WTC11 (cell line): Measurements from ENCODE around the gene ZSCAN25. TPM values are rescaled to one million over a fixed set of nuclear protein-coding genes. Genes with fewer than 3 reads are reported as not detected.

Experiments
- ATAC-seq: fragments of 200-7000 bp; cut with Tn5 transposase; 2 replicates; pipeline ENCODE4 v1.10.0; 2021; ENCODE audit warnings: mild to moderate bottlenecking, moderate library complexity
- CTCF ChIA-PET: fragments of 300-600 bp; sonication (Branson Sonifier 250); formaldehyde crosslinking; loops from one replicate; lab custom pipeline; 2021; ENCODE audit warnings: antibody characterized with exemption; lab: Charles Lee
- POLR2A ChIA-PET: fragments of 350-600 bp; sonication (Branson Sonifier 250); formaldehyde crosslinking; loops from one replicate; lab custom pipeline; 2021; ENCODE audit warnings: antibody characterized with exemption; lab: Charles Lee
- DNase-seq: peaks from one replicate; pipeline ENCODE4 v3.0.0; 2021; ENCODE audit warnings: low spot score
- H3K27ac Mint-ChIP-seq: 2 replicates; pipeline ENCODE4 v1.8.0; 2021; ENCODE audit warnings: mixed read lengths
- H3K27me3 Mint-ChIP-seq: 2 replicates; pipeline ENCODE4 v1.8.0; 2021; ENCODE audit warnings: low read depth, mild to moderate bottlenecking, moderate library complexity, mixed read lengths
- H3K36me3 Mint-ChIP-seq: 2 replicates; pipeline ENCODE4 v1.8.0; 2021; ENCODE audit warnings: mixed read lengths
- H3K4me1 Mint-ChIP-seq: 2 replicates; pipeline ENCODE4 v1.8.0; 2022; ENCODE audit warnings: mixed read lengths
- H3K4me3 Mint-ChIP-seq: 2 replicates; pipeline ENCODE4 v1.8.0; 2021; ENCODE audit warnings: mild to moderate bottlenecking, moderate library complexity, mixed read lengths
- H3K9me3 Mint-ChIP-seq: 2 replicates; pipeline ENCODE4 v1.8.0; 2021; ENCODE audit warnings: mixed read lengths
- AR ChIP-seq: fragments of 250-450 bp; sonication (Bioruptor Pico); IDR thresholded peaks from 2 replicates; pipeline ENCODE4 v1.9.0; 2021; ENCODE audit warnings: mild to moderate bottlenecking
- ETV6 ChIP-seq: sonication (generic); formaldehyde crosslinking; IDR thresholded peaks from 2 replicates; pipeline ENCODE4 v1.8.1; 2022; ENCODE audit warnings: mild to moderate bottlenecking, missing genetic modification reagents
- GABPB1 ChIP-seq: sonication (generic); formaldehyde crosslinking; IDR thresholded peaks from 2 replicates; pipeline ENCODE4 v1.8.1; 2023; ENCODE audit warnings: mild to moderate bottlenecking, missing genetic modification reagents
- GTF2I ChIP-seq: fragments of 250-450 bp; sonication (Bioruptor Pico); conservative IDR thresholded peaks from 2 replicates; pipeline ENCODE4 v1.4.0; 2021; ENCODE audit warnings: mild to moderate bottlenecking
- IRF2 ChIP-seq: sonication (generic); formaldehyde crosslinking; IDR thresholded peaks from 2 replicates; pipeline ENCODE4 v1.8.0; 2022; ENCODE audit warnings: low read depth, missing genetic modification reagents, borderline replicate concordance
- KAT7 ChIP-seq: sonication (generic); formaldehyde crosslinking; IDR thresholded peaks from 2 replicates; pipeline ENCODE4 v1.8.1; 2023; ENCODE audit warnings: missing genetic modification reagents, mild to moderate bottlenecking, borderline replicate concordance
- MYBL2 ChIP-seq: sonication (generic); formaldehyde crosslinking; IDR thresholded peaks from 2 replicates; pipeline ENCODE4 v1.8.1; 2023; ENCODE audit warnings: mild to moderate bottlenecking, moderate library complexity, missing genetic modification reagents
- NFATC4 ChIP-seq: fragments of 250-450 bp; sonication (Bioruptor Pico); IDR thresholded peaks from 2 replicates; pipeline ENCODE4 v1.9.0; 2021; ENCODE audit warnings: mild to moderate bottlenecking
- NR1H2 ChIP-seq: sonication (generic); formaldehyde crosslinking; IDR thresholded peaks from 2 replicates; pipeline ENCODE4 v1.9.0; 2021; ENCODE audit warnings: mild to moderate bottlenecking, moderate library complexity, missing genetic modification reagents
- RELA ChIP-seq: sonication (generic); formaldehyde crosslinking; IDR thresholded peaks from 2 replicates; pipeline ENCODE4 v1.8.1; 2022; ENCODE audit warnings: missing genetic modification reagents, mild to moderate bottlenecking, borderline replicate concordance
- SMAD3 ChIP-seq: sonication (generic); formaldehyde crosslinking; IDR thresholded peaks from 2 replicates; pipeline ENCODE4 v1.8.0; 2022; ENCODE audit warnings: missing genetic modification reagents, mild to moderate bottlenecking, borderline replicate concordance
- TCF7 ChIP-seq: sonication (generic); formaldehyde crosslinking; IDR thresholded peaks from 2 replicates; pipeline ENCODE4 v1.8.0; 2022; ENCODE audit warnings: mild to moderate bottlenecking, low read depth, missing genetic modification reagents, moderate library complexity
- TEAD4 ChIP-seq: sonication (generic); formaldehyde crosslinking; IDR thresholded peaks from 2 replicates; pipeline ENCODE4 v1.8.0; 2022; ENCODE audit warnings: mild to moderate bottlenecking, missing genetic modification reagents
- USF2 ChIP-seq: sonication (generic); formaldehyde crosslinking; IDR thresholded peaks from 2 replicates; pipeline ENCODE4 v1.8.1; 2023; ENCODE audit warnings: mild to moderate bottlenecking, missing genetic modification reagents, moderate library complexity
- ZBTB21 ChIP-seq: sonication (generic); formaldehyde crosslinking; IDR thresholded peaks from 2 replicates; pipeline ENCODE4 v1.8.1; 2023; ENCODE audit warnings: mild to moderate bottlenecking, missing genetic modification reagents, borderline replicate concordance
- ZNF317 ChIP-seq: sonication (generic); formaldehyde crosslinking; IDR thresholded peaks from 2 replicates; pipeline ENCODE4 v1.8.1; 2023; ENCODE audit warnings: low read depth, mild to moderate bottlenecking, moderate library complexity, missing genetic modification reagents, borderline replicate concordance
- ZNF396 ChIP-seq: fragments of 250-450 bp; sonication (Bioruptor Pico); IDR thresholded peaks from 2 replicates; pipeline ENCODE4 v1.8.0; 2021; ENCODE audit warnings: mild to moderate bottlenecking, moderate library complexity, borderline replicate concordance
- ZNF512 ChIP-seq: sonication (generic); formaldehyde crosslinking; IDR thresholded peaks from 2 replicates; pipeline ENCODE4 v1.8.1; 2022; ENCODE audit warnings: missing genetic modification reagents, borderline replicate concordance
- ZNF532 ChIP-seq: fragments of 250-450 bp; sonication (Bioruptor Pico); IDR thresholded peaks from 2 replicates; pipeline ENCODE4 v1.9.0; 2021; ENCODE audit warnings: mild to moderate bottlenecking, borderline replicate concordance
- total RNA-seq: library from RNA; stranded (reverse); gene quantifications from 3 replicates; pipeline ENCODE4 v1.2.3, GENCODE V29; 2021

The ZSCAN25 gene
- total RNA-seq, 1 experiment from 2014 or later = 20.1 TPM

- CTCF ChIA-PET = no interaction called here
- no peak overlapping the region for H3K27ac Mint-ChIP-seq
- TF ChIP-seq ZNF532 (CRISPR knock-in tag) = no peak
- no peak for TF ChIP-seq IRF2
- TF ChIP-seq ETV6 (CRISPR knock-in tag) = no peak
- no peak for TF ChIP-seq ZNF512 (CRISPR knock-in tag)
- no peak for TF ChIP-seq SMAD3 (CRISPR knock-in tag)
- TF ChIP-seq TCF7 (CRISPR knock-in tag) = no peak
- TF ChIP-seq ZNF396 (CRISPR knock-in tag) = no peak
- peak; percentile 67; the same call in 1 of the 2 replicates for TF ChIP-seq GABPB1 (CRISPR knock-in tag)
- TF ChIP-seq, all 79 proteins: peak for 1
- POLR2A ChIA-PET = no interaction called here
- H3K4me3 Mint-ChIP-seq = no peak overlapping the region
- H3K27me3 Mint-ChIP-seq = peaks cover 32% of the 10 kb centered on the region
- no peaks in the 10 kb centered on the region for H3K36me3 Mint-ChIP-seq
- no peak for DNase-seq
- H3K4me1 Mint-ChIP-seq = no peaks in the 10 kb centered on the region
- ATAC-seq = no peak
- no peaks in the 10 kb centered on the region for H3K9me3 Mint-ChIP-seq
Observed at GRCh38 chr7:99606531-99606930, 10.2 kb upstream of the ZSCAN25 start.

- Mint-ChIP-seq H3K9me3 (no peaks in the 10 kb centered on the region), H3K36me3 (no peaks in the 10 kb centered on the region), H3K27me3 (peaks cover 32% of the 10 kb centered on the region), H3K4me3 (no peak overlapping the region), H3K4me1 (no peaks in the 10 kb centered on the region), H3K27ac (no peak overlapping the region; the same call in 1 of the 2 replicates)
- no peak for ATAC-seq
- POLR2A ChIA-PET = no interaction called here
- TF ChIP-seq ZBTB21 (CRISPR knock-in tag) (no peak), MYBL2 (CRISPR knock-in tag) (no peak), TEAD4 (CRISPR knock-in tag) (no peak), NFATC4 (no peak), AR (CRISPR knock-in tag) (no peak), GTF2I (CRISPR knock-in tag) (no peak), RELA (CRISPR knock-in tag) (no peak), KAT7 (CRISPR knock-in tag) (no peak), NR1H2 (CRISPR knock-in tag) (no peak), USF2 (CRISPR knock-in tag) (no peak), ZNF317 (CRISPR knock-in tag) (no peak)
- no peak for DNase-seq
- CTCF ChIA-PET = no interaction called here
Observed at GRCh38 chr7:99607548-99607947, 9.2 kb upstream of the ZSCAN25 start.
